K562 (cell line): Measurements from ENCODE around the gene ZNF805. TPM values are rescaled to one million over a fixed set of nuclear protein-coding genes. Genes with fewer than 3 reads are reported as not detected.

Experiments
- ARID4B ChIP-seq: sonication (generic); formaldehyde crosslinking; IDR thresholded peaks from 2 replicates; pipeline ENCODE4 v1.8.0; 2022; ENCODE audit warnings: mild to moderate bottlenecking, missing genetic modification reagents
- MGA ChIP-seq: fragments of 450-650 bp; IDR thresholded peaks from 2 replicates; pipeline ENCODE4 v1.6.1; 2016; ENCODE audit warnings: mild to moderate bottlenecking, moderate library complexity
- MYC ChIP-seq, 2 experiments: fragments of 250-450 bp in 1 of 2; sonication (Bioruptor Pico) in 1 of 2; IDR thresholded peaks; 2 replicates each; pipeline versions ENCODE4 v1.5.1 to v1.6.1; 2012 to 2021; ENCODE audit warnings: low read depth in 2 of 2, borderline replicate concordance in 1 of 2, improper control_type of control experiment in 1 of 2, low read length in 1 of 2, mild to moderate bottlenecking in 1 of 2, moderate library complexity in 1 of 2
- PBX2 ChIP-seq, 2 experiments: IDR thresholded peaks in 1 of 2; conservative IDR thresholded peaks in 1 of 2; 2 replicates each; pipeline ENCODE4 v1.6.1; 2016; ENCODE audit warnings: low read depth in 2 of 2, mild to moderate bottlenecking in 1 of 2, missing compliant biosample characterization in 1 of 2, missing genetic modification characterization in 1 of 2, moderate library complexity in 1 of 2
- SP2 ChIP-seq: IDR thresholded peaks from 2 replicates; pipeline ENCODE4 v1.6.1; 2011; ENCODE audit warnings: mild to moderate bottlenecking, low read depth, low read length, moderate library complexity; ENCODE audit not compliant: poor library complexity, severe bottlenecking; ENCODE audit errors: extremely low read depth
- polyA plus RNA-seq, 8 experiments: library from polyadenylated mRNA; depleted of rRNA in 4 of 8; stranded (reverse) in 5 of 8; unstranded in 3 of 8; fragments of >200 nt; fragmentation: Nextera tagmentation in 2 of 8; fragmentation: Illumina TruSeq in 1 of 8; extraction: Ambion mirVana in 2 of 8; extraction: Trizol in 1 of 8; gene quantifications; 2 replicates each; pipeline versions ENCODE4 v1.2.1 to v1.2.3, GENCODE V29; 2011 to 2014; ENCODE audit warnings: inconsistent platforms in 1 of 8, missing spikeins in 1 of 8
- total RNA-seq, 7 experiments: library from RNA; depleted of rRNA in 6 of 7; stranded (reverse); fragments of >200 nt in 6 of 7; fragmentation: Illumina TruSeq in 2 of 7; extraction: Trizol in 2 of 7; gene quantifications; 2 replicates each; pipeline versions ENCODE4 v1.2.1 to v1.2.3, GENCODE V29; 2011 to 2021; ENCODE audit warnings: low replicate concordance in 1 of 7

ZNF805 gene
- total and polyA plus RNA-seq, 9 of the 15 experiments (the other 6 are each of a cell fraction or from before 2014, with no cell fraction given), result 0.32 to 6.7 (median 3.9) TPM

- TF ChIP-seq MYC (IDR thresholded peaks at IDR 0.05; ENCODE audit: low read depth, low read length), result peak; percentile 95
- 0 out of 2 replicates have a peak, but pooled peaks have one; percentile 19 for TF ChIP-seq MYC (CRISPR knock-in tag; IDR thresholded peaks at IDR 0.05; ENCODE audit: borderline replicate concordance, low read depth)
- peak; percentile 61; the same call in 1 of the 2 replicates for TF ChIP-seq MGA
- TF ChIP-seq PBX2 (CRISPR knock-in tag; IDR thresholded peaks at IDR 0.05; ENCODE audit: low read depth), result no peak
- TF ChIP-seq PBX2 (tag; conservative IDR thresholded peaks at IDR 0.05; ENCODE audit: low read depth), result peak; percentile 55; the same call in 1 of the 2 replicates
- TF ChIP-seq SP2, result peak; percentile 62
- TF ChIP-seq ARID4B, result peak; percentile 80; the same call in 1 of the 2 replicates
Observed at GRCh38 chr19:57240311-57241090, at the start of gene ZNF805 (continued).
